Nephron progenitor cell (in vitro differentiated cells): Measurements from ENCODE around the gene SLC12A3.

ENCODE experiments used
- DNase-seq: peaks from one replicate; pipeline ENCODE4 v3.0.0; 2021
- H3K27ac Mint-ChIP-seq: 2 replicates; pipeline ENCODE4 v1.8.0; 2021; ENCODE audit warnings: mild to moderate bottlenecking, moderate library complexity, mixed read lengths
- H3K27me3 Mint-ChIP-seq: 2 replicates; pipeline ENCODE4 v1.8.0; 2021; ENCODE audit warnings: mild to moderate bottlenecking, low read depth, mixed read lengths; ENCODE audit not compliant: poor library complexity
- H3K36me3 Mint-ChIP-seq: 2 replicates; pipeline ENCODE4 v1.8.0; 2021; ENCODE audit warnings: low read depth, mixed read lengths
- H3K4me1 Mint-ChIP-seq: 2 replicates; pipeline ENCODE4 v1.8.0; 2021; ENCODE audit warnings: mixed read lengths
- H3K4me3 Mint-ChIP-seq: 2 replicates; pipeline ENCODE4 v1.8.0; 2021; ENCODE audit warnings: mild to moderate bottlenecking, moderate library complexity, mixed read lengths
- H3K9me3 Mint-ChIP-seq: 2 replicates; pipeline ENCODE4 v1.8.0; 2021; ENCODE audit warnings: mild to moderate bottlenecking, moderate library complexity, mixed read lengths
- TF ChIP-seq, protein P1 (sequence below): fragments of 200-600 bp; sonication (generic); IDR thresholded peaks from 2 replicates; pipeline ENCODE4 v1.5.0; 2021; ENCODE audit warnings: antibody characterized with exemption

The SLC12A3 gene

GRCh38 chr16:56939801-56940200 lies 74.8 kb downstream of the SLC12A3 start:
- DNase-seq: no peak
- Mint-ChIP-seq H3K27ac (no peak overlapping the region), H3K36me3 (peaks cover 79% of the 10 kb centered on the region), H3K27me3 (no peaks in the 10 kb centered on the region), H3K4me1 (peaks cover 11% of the 10 kb centered on the region), H3K9me3 (no peaks in the 10 kb centered on the region), H3K4me3 (no peak overlapping the region)
- TF ChIP-seq, protein P1, sequence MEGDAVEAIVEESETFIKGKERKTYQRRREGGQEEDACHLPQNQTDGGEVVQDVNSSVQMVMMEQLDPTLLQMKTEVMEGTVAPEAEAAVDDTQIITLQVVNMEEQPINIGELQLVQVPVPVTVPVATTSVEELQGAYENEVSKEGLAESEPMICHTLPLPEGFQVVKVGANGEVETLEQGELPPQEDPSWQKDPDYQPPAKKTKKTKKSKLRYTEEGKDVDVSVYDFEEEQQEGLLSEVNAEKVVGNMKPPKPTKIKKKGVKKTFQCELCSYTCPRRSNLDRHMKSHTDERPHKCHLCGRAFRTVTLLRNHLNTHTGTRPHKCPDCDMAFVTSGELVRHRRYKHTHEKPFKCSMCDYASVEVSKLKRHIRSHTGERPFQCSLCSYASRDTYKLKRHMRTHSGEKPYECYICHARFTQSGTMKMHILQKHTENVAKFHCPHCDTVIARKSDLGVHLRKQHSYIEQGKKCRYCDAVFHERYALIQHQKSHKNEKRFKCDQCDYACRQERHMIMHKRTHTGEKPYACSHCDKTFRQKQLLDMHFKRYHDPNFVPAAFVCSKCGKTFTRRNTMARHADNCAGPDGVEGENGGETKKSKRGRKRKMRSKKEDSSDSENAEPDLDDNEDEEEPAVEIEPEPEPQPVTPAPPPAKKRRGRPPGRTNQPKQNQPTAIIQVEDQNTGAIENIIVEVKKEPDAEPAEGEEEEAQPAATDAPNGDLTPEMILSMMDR: no peak

DNA sequence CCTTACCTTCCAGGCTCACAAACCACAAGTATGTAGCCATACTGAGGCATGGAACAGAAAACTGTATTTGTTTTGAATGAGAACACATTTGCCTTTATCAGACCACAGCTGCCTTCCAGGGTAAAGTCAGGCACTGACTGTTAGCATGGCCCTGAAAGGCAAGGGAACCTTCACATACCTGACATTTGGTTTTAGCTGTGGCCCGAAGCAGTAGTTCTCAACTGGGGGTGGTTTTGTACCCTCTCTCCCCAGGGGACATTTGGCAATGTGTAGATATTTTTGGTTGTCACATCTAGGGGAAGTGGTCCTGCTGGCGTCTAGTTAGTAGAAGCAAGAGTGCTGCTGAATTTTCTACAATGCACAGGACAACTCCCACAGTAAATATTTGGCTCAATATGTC lies 76.1 kb downstream of the SLC12A3 start:
- Mint-ChIP-seq H3K4me1 (peaks cover 5% of the 10 kb centered on the region), H3K9me3 (no peaks in the 10 kb centered on the region), H3K4me3 (no peak overlapping the region), H3K36me3 (peaks cover 71% of the 10 kb centered on the region), H3K27me3 (no peaks in the 10 kb centered on the region), H3K27ac (no peak overlapping the region)
- TF ChIP-seq, protein P1: no peak
- DNase-seq: no peak

DNA sequence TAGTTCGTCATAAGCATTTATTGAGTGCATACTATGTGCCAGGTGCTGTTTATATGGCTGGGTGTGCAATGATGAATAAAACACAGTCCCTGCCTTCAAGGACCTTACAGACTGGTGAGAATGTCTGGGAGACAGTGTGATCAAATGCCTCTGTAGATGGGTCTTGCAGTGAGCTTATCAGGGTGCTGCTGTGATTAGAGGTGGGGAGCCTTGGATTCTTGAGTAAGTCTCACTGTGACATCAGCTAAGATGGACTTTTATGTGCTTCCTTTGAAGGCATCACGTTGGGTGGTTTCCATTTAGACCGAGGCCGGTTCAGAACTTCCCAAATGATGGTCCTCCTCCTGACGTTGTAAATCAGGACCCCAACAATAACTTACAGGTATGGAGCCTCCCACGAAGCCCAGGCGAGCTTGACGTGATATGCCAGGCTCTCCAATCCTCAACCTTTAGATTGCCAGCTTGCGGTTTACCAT lies 76.9 kb downstream of the SLC12A3 start:
- Mint-ChIP-seq H3K9me3 (no peaks in the 10 kb centered on the region), H3K27me3 (no peaks in the 10 kb centered on the region), H3K4me1 (peaks cover 9% of the 10 kb centered on the region), H3K4me3 (no peak overlapping the region), H3K36me3 (peaks cover 63% of the 10 kb centered on the region), H3K27ac (no peak overlapping the region)
- DNase-seq: no peak
- TF ChIP-seq, protein P1: no peak

DNA sequence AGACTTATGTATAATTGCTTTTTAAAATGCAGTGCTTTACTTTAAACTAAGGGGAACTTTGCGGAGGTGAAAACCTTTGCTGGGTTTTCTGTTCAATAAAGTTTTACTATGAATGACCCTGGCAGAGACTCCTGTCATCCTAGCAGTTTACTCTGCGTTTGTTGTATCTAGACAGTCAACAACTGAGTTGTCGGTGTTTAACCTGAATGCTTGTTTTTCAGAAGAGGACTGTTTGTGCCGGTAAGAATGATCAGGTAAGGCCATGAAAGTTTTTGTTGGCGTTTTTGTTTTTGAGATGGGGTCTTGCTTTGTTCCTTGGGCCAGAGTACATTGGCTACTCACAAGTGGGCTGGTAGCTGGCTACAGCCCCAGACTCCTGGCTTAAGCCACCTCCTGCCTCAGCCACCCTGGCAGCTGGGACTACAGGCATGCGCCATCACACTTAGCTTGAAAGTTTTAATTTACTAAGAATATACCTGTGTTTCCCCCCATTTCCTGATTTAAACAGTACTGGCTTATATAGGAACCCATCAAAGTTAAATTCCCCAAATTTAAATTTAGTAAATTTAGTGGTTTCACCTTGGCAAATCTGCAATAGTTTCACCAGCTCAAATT lies 78.9 kb downstream of the SLC12A3 start:
- DNase-seq: no peak
- no peaks in the 10 kb centered on the region for H3K27me3 Mint-ChIP-seq
- peaks cover 44% of the 10 kb centered on the region for H3K36me3 Mint-ChIP-seq
- no peak overlapping the region for H3K4me3 Mint-ChIP-seq
- no peaks in the 10 kb centered on the region for H3K9me3 Mint-ChIP-seq
- TF ChIP-seq, protein P1: no peak
- no peak overlapping the region for H3K27ac Mint-ChIP-seq
- H3K4me1 Mint-ChIP-seq: peaks cover 18% of the 10 kb centered on the region

DNA sequence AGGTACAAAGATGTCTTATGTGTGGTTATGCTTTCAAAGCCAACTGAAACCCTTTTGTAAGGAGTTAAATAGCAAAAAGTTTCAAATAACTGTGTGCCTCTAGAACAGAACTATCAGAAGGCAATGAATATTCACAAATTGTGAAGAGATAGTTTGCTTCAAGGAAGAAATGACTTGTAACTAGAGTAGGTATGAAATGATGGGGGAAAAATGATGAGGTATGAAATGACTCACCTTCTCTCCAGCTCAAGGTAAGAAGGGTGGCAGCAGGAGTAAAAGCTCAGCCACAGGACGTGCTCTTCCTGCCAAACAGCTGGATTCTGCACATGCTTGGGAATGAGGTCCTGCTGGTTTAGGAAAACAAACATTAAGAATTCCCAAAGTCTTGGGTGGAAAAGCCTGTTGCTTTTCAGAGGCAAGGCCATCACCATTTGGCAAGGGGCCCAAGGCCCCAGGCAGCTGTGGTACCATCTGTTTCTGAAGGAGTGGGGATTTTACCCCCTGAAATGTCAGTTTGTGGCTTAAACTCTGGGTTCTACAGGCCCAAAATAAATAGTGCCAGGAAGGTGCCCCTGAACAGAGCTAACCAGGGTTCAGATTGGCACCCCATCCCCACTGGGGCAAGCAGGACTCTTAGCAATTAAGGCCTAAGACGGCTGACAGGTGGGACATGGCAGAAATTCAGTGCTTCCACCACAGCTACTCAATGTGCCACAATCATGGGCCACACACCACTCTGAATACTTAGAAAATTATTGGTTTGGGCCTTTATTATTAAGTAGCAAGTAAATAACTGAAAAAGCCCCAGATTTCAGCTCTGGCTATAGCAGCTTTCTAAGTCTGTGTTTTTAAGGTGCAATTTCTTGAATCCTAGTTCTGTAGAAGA lies 80.2 kb downstream of the SLC12A3 start:
- no peak overlapping the region for H3K27ac Mint-ChIP-seq
- no peaks in the 10 kb centered on the region for H3K9me3 Mint-ChIP-seq
- no peaks in the 10 kb centered on the region for H3K27me3 Mint-ChIP-seq
- peaks cover 18% of the 10 kb centered on the region for H3K4me1 Mint-ChIP-seq
- H3K4me3 Mint-ChIP-seq: no peak overlapping the region
- peaks cover 30% of the 10 kb centered on the region for H3K36me3 Mint-ChIP-seq
- DNase-seq: no peak
- TF ChIP-seq, protein P1: no peak
